IMR-90 (cell line): ENCODE measurements around the gene MACC1. TPM values are rescaled to one million over a fixed set of nuclear protein-coding genes. Genes with fewer than 3 reads are reported as not detected.

Experiments used
- ATAC-seq: fragments of 200-7000 bp; cut with Tn5 transposase; 2 replicates; pipeline ENCODE4 v1.9.1; 2020; ENCODE audit warnings: low read depth, mild to moderate bottlenecking, moderate library complexity
- BruUV-seq: library from RNA; stranded (reverse); fragments of 400-500 nt; replicated peaks from 2 replicates; lab custom pipeline; 2021; lab: Mats Ljungman, UMichigan
- CTCF ChIA-PET: fragments of 300-600 bp; formaldehyde crosslinking; extraction: SDS; loops from one replicate; lab custom pipeline; 2021; ENCODE audit warnings: antibody characterized with exemption; lab: Yijun Ruan, JAX
- POLR2A ChIA-PET: fragments of 300-600 bp; sonication (Branson Sonifier 250); formaldehyde crosslinking; loops from one replicate; lab custom pipeline; 2022; ENCODE audit warnings: antibody characterized with exemption; ENCODE audit not compliant: unreplicated experiment; lab: Charles Lee
- DNase-seq: peaks from one replicate; pipeline ENCODE4 v3.0.0; 2013
- H2AFZ ChIP-seq: replicated peaks from 2 replicates; pipeline ENCODE3; 2013; ENCODE audit warnings: low read length, mild to moderate bottlenecking; ENCODE audit not compliant: poor library complexity
- H2AK5ac ChIP-seq: 2 replicates; pipeline ENCODE4 v1.6.1; 2013; ENCODE audit warnings: low read depth, low read length, inconsistent platforms
- H2AK9ac ChIP-seq: replicated peaks from 2 replicates; pipeline ENCODE3; 2013; ENCODE audit warnings: mild to moderate bottlenecking, low read depth, low read length, moderate library complexity; ENCODE audit not compliant: poor library complexity
- H2BK120ac ChIP-seq: 2 replicates; pipeline ENCODE4 v1.6.1; 2013; ENCODE audit warnings: low read depth, low read length, inconsistent platforms
- H2BK15ac ChIP-seq: 3 replicates; pipeline ENCODE4 v1.6.1; 2013; ENCODE audit warnings: low read depth, low read length, inconsistent platforms
- H2BK20ac ChIP-seq: 2 replicates; pipeline ENCODE4 v1.6.1; 2013; ENCODE audit warnings: low read depth, mild to moderate bottlenecking, inconsistent platforms, low read length, moderate library complexity
- H2BK5ac ChIP-seq: 2 replicates; pipeline ENCODE4 v1.6.1; 2013; ENCODE audit warnings: mild to moderate bottlenecking, low read depth, low read length, inconsistent platforms; ENCODE audit not compliant: poor library complexity, severe bottlenecking
- H3K14ac ChIP-seq: replicated peaks from 2 replicates; pipeline ENCODE4 v1.6.1; 2013; ENCODE audit warnings: low read depth, low read length, inconsistent platforms
- H3K18ac ChIP-seq: 2 replicates; pipeline ENCODE4 v1.6.1; 2013; ENCODE audit warnings: low read depth, low read length, control low read depth
- H3K23ac ChIP-seq: 2 replicates; pipeline ENCODE4 v1.6.1; 2013; ENCODE audit warnings: low read depth, low read length, inconsistent platforms
- H3K27ac ChIP-seq: 2 replicates; pipeline ENCODE4 v1.5.1; 2013; ENCODE audit warnings: mild to moderate bottlenecking, control low read depth, low read length; ENCODE audit not compliant: insufficient read depth
- H3K27me3 ChIP-seq: 2 replicates; pipeline ENCODE4 v1.6.1; 2013; ENCODE audit warnings: low read length; ENCODE audit not compliant: control insufficient read depth, insufficient read depth
- H3K36me3 ChIP-seq: 2 replicates; pipeline ENCODE4 v1.6.1; 2013; ENCODE audit warnings: low read length, mixed read lengths; ENCODE audit not compliant: control insufficient read depth, insufficient read depth
- H3K4ac ChIP-seq: 2 replicates; pipeline ENCODE4 v1.6.1; 2013; ENCODE audit warnings: low read depth, low read length, inconsistent platforms
- H3K4me1 ChIP-seq: 2 replicates; pipeline ENCODE4 v1.6.1; 2013; ENCODE audit warnings: low read length, mixed read lengths; ENCODE audit not compliant: control insufficient read depth, insufficient read depth
- H3K4me2 ChIP-seq: 2 replicates; pipeline ENCODE4 v1.6.1; 2013; ENCODE audit warnings: low read depth, mild to moderate bottlenecking, control low read depth, low read length, moderate library complexity
- H3K4me3 ChIP-seq: 2 replicates; pipeline ENCODE4 v1.5.1; 2013; ENCODE audit warnings: low read depth, mild to moderate bottlenecking, control low read depth, low read length, moderate library complexity; ENCODE audit not compliant: insufficient read depth
- H3K56ac ChIP-seq: 2 replicates; pipeline ENCODE4 v1.6.1; 2013; ENCODE audit warnings: low read length, inconsistent platforms; ENCODE audit not compliant: insufficient read depth; ENCODE audit errors: extremely low read depth
- H3K79me1 ChIP-seq, 2 experiments: 2 replicates each; pipeline ENCODE4 v1.6.1; 2013; ENCODE audit warnings: low read length in 2 of 2, inconsistent platforms in 1 of 2, low read depth in 1 of 2
- H3K9ac ChIP-seq: 2 replicates; pipeline ENCODE4 v1.6.1; 2013; ENCODE audit warnings: low read depth, low read length, control low read depth
- H3K9me1 ChIP-seq: 2 replicates; pipeline ENCODE4 v1.6.1; 2013; ENCODE audit warnings: low read length, inconsistent platforms; ENCODE audit not compliant: insufficient read depth
- H3K9me3 ChIP-seq: 2 replicates; pipeline ENCODE4 v1.6.1; 2013; ENCODE audit warnings: low read length; ENCODE audit not compliant: control insufficient read depth, insufficient read depth
- H4K20me1 ChIP-seq: 2 replicates; pipeline ENCODE4 v1.6.1; 2013; ENCODE audit warnings: low read length, inconsistent platforms; ENCODE audit not compliant: insufficient read depth
- H4K5ac ChIP-seq: 2 replicates; pipeline ENCODE4 v1.6.1; 2013; ENCODE audit warnings: mild to moderate bottlenecking, low read depth, low read length, control low read depth
- H4K8ac ChIP-seq, 2 experiments: 2 replicates each; pipeline ENCODE4 v1.6.1; 2013; ENCODE audit warnings: low read depth in 2 of 2, low read length in 2 of 2, control low read depth in 1 of 2, inconsistent platforms in 1 of 2
- H4K91ac ChIP-seq: 2 replicates; pipeline ENCODE4 v1.6.1; 2013; ENCODE audit warnings: low read depth, low read length, inconsistent platforms; ENCODE audit not compliant: insufficient read depth
- BHLHE40 ChIP-seq: fragments of 150-350 bp; IDR thresholded peaks from 2 replicates; pipeline ENCODE4 v1.6.1; 2016; ENCODE audit warnings: mild to moderate bottlenecking, low read depth, low read length
- CEBPB ChIP-seq: IDR thresholded peaks from 2 replicates; pipeline ENCODE4 v1.6.1; 2012; ENCODE audit warnings: low read depth, low read length, improper control_type of control experiment
- CHD1 ChIP-seq: IDR thresholded peaks from 2 replicates; pipeline ENCODE4 v1.6.1; 2012; ENCODE audit warnings: low read depth, low read length, improper control_type of control experiment
- MAZ ChIP-seq: IDR thresholded peaks from 2 replicates; pipeline ENCODE4 v1.6.1; 2012; ENCODE audit warnings: low read depth, mild to moderate bottlenecking, low read length, improper control_type of control experiment, moderate library complexity, borderline replicate concordance
- MXI1 ChIP-seq: IDR thresholded peaks from 2 replicates; pipeline ENCODE4 v1.6.1; 2012; ENCODE audit warnings: low read depth, mild to moderate bottlenecking, low read length, moderate library complexity, borderline replicate concordance
- NFE2L2 ChIP-seq: fragments of 150-350 bp; IDR thresholded peaks from 2 replicates; pipeline ENCODE4 v1.6.1; 2016; ENCODE audit warnings: low read depth, mild to moderate bottlenecking, low read length
- POLR2A ChIP-seq: IDR thresholded peaks from 2 replicates; pipeline ENCODE4 v1.6.1; 2012; ENCODE audit warnings: mild to moderate bottlenecking, low read depth, low read length
- RAD21 ChIP-seq: IDR thresholded peaks from 2 replicates; pipeline ENCODE4 v1.6.1; 2012; ENCODE audit warnings: low read length, improper control_type of control experiment
- RCOR1 ChIP-seq: IDR thresholded peaks from 2 replicates; pipeline ENCODE4 v1.6.1; 2012; ENCODE audit warnings: mild to moderate bottlenecking, low read length, improper control_type of control experiment; ENCODE audit not compliant: insufficient replicate concordance
- RFX5 ChIP-seq: IDR thresholded peaks from 2 replicates; pipeline ENCODE4 v1.8.0; 2012; ENCODE audit warnings: low read depth, mild to moderate bottlenecking, low read length, moderate library complexity
- SMC3 ChIP-seq: fragments of 150-350 bp; IDR thresholded peaks from 2 replicates; pipeline ENCODE4 v1.6.1; 2016; ENCODE audit warnings: low read depth, mild to moderate bottlenecking, antibody characterized with exemption, low read length, moderate library complexity
- WGBS, 2 experiments: methylation state at CpG; one replicate each; pipeline versions ENCODE4 v1.1.5 to v1.1.7; 2013; ENCODE audit warnings: missing lambda C conversion rate in 2 of 2; ENCODE audit not compliant: insufficient read length in 1 of 2; ENCODE audit errors: extremely low coverage in 2 of 2; 5-methylcytosine and 5-hydroxymethylcytosine counted together
- dilution Hi-C: fragments of 300-500 bp; cut with HindIII; formaldehyde crosslinking; loops from one replicate; pipeline ENCODE4 v1.14.3; 2018; ENCODE audit warnings: low sequenced_read_pairs; ENCODE audit not compliant: unreplicated experiment
- in situ Hi-C: fragments of 300-500 bp; cut with MboI; formaldehyde crosslinking; loops from 3 replicates; pipeline ENCODE4 v1.14.3; 2019; ENCODE audit warnings: low sequenced_read_pairs, inconsistent platforms, mixed read lengths
- intact Hi-C: fragments of 100-400 bp; cut with micrococcal nuclease; formaldehyde crosslinking; loops from 2 replicates; pipeline ENCODE4 v1.10.0; 2022
- polyA plus RNA-seq, 3 experiments: library from polyadenylated mRNA; depleted of rRNA; stranded (reverse); fragments of >200 nt; gene quantifications; 2 replicates each; pipeline ENCODE4 v1.2.3, GENCODE V29; 2012; ENCODE audit warnings: low replicate concordance in 1 of 3
- total RNA-seq: library from RNA; depleted of rRNA; stranded (reverse); fragments of >200 nt; gene quantifications from 2 replicates; pipeline ENCODE4 v1.2.3, GENCODE V29; 2012
- TF ChIP-seq, protein P1 (sequence below): conservative IDR thresholded peaks from 2 replicates; pipeline ENCODE4 v1.5.1; 2012; ENCODE audit warnings: mild to moderate bottlenecking, low read depth, low read length, improper control_type of control experiment

MACC1 gene
- total and polyA plus RNA-seq, 2 of the 4 experiments (the other 2 are of a cell fraction) = under 0.01 TPM; not detected in 1

DNA sequence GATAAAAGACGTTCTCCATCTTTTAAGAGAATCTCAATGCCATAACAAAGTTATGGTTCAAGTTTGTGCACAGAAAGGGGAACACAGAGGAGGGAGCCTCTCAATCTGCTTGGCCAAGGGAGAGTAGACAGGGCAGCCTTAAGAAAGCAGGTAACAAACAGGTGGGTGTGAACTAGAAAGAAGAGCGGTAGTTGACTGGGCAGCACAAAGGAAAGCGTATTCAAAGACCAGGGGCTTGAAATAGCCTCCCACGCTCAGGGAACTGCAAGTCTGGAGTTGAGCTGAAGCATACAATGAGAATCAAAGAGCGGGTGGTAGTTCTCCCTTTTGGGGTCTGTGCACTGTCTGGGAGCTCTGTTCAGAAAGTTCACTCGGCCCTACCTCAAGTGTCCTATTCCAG, 18.9 kb upstream of the MACC1 start:
- H3K4ac ChIP-seq = 0 out of 2 replicates have a peak overlapping the region, but pooled peaks have one; percentile 20
- no TSS peak for BruUV-seq
- H3K4me1 ChIP-seq = peaks cover 5% of the 10 kb centered on the region
- peak overlapping the region; percentile 21; the same call in 1 of the 2 replicates for H3K18ac ChIP-seq
- H2BK15ac ChIP-seq = no peak overlapping the region
- H3K9me1 ChIP-seq = no peaks in the 10 kb centered on the region; the same call in 1 of the 2 replicates
- TF ChIP-seq BHLHE40 (no peak), RFX5 (no peak), CEBPB (no peak), CHD1 (no peak), RCOR1 (no peak), POLR2A (no peak), SMC3 (no peak), MAZ (no peak), RAD21 (no peak), MXI1 (no peak), NFE2L2 (no peak)
- TF ChIP-seq, protein P1, sequence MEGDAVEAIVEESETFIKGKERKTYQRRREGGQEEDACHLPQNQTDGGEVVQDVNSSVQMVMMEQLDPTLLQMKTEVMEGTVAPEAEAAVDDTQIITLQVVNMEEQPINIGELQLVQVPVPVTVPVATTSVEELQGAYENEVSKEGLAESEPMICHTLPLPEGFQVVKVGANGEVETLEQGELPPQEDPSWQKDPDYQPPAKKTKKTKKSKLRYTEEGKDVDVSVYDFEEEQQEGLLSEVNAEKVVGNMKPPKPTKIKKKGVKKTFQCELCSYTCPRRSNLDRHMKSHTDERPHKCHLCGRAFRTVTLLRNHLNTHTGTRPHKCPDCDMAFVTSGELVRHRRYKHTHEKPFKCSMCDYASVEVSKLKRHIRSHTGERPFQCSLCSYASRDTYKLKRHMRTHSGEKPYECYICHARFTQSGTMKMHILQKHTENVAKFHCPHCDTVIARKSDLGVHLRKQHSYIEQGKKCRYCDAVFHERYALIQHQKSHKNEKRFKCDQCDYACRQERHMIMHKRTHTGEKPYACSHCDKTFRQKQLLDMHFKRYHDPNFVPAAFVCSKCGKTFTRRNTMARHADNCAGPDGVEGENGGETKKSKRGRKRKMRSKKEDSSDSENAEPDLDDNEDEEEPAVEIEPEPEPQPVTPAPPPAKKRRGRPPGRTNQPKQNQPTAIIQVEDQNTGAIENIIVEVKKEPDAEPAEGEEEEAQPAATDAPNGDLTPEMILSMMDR = no peak
- no peaks in the 10 kb centered on the region for H3K9me3 ChIP-seq
- H2AK9ac ChIP-seq = no peak overlapping the region
- no peak overlapping the region for H3K23ac ChIP-seq
- H3K79me1 ChIP-seq = no peaks in the 10 kb centered on the region
- H4K8ac ChIP-seq = no peak overlapping the region
- no peak for DNase-seq
- WGBS, 2 experiments = 100% methylated on average over 2 of the region's 6 CpGs; no CpG with 5 or more reads in 1 of the 2 experiments
- H4K20me1 ChIP-seq = no peaks in the 10 kb centered on the region
- in situ Hi-C loops = no loop called here
- H4K5ac ChIP-seq = no peak overlapping the region
- H3K14ac ChIP-seq = peak overlapping the region; percentile 17; the same call in 1 of the 2 replicates
- dilution Hi-C loops = no loop called here
- no peak overlapping the region for H2AFZ ChIP-seq
- no peaks in the 10 kb centered on the region for H3K27me3 ChIP-seq
- H3K9ac ChIP-seq = no peak overlapping the region
- peak overlapping the region; percentile 32; the same call in 1 of the 2 replicates for H2BK120ac ChIP-seq
- H2AK5ac ChIP-seq = peak overlapping the region; percentile 7
- ChIA-PET POLR2A (no interaction called here), CTCF (no interaction called here)
- intact Hi-C loops = no loop called here
- H3K27ac ChIP-seq = no peak overlapping the region
- no peak overlapping the region for H3K56ac ChIP-seq
- no peaks in the 10 kb centered on the region for H3K36me3 ChIP-seq
- ATAC-seq = no peak
- no peak overlapping the region for H2BK5ac ChIP-seq
- H2BK20ac ChIP-seq = no peak overlapping the region; the same call in 1 of the 2 replicates
- peak overlapping the region; percentile 19; the same call in 1 of the 2 replicates for H4K91ac ChIP-seq
- H3K4me2 ChIP-seq = no peak overlapping the region
- H3K4me3 ChIP-seq = no peak overlapping the region
